SU-DHL-6 (cell line): ENCODE data around the gene SPINK7.

Experiments used
- CTCF ChIP-seq: fragments of 200-600 bp; sonication (generic); IDR thresholded peaks from one replicate; pipeline ENCODE4 v1.5.1; 2017; ENCODE audit warnings: antibody characterized with exemption, mild to moderate bottlenecking, low read length, moderate library complexity; ENCODE audit not compliant: insufficient read depth, poor library complexity, severe bottlenecking
- EZH2phosphoT487 ChIP-seq: fragments of 200-600 bp; sonication (generic), shearing (Covaris generic); conservative IDR thresholded peaks from 2 replicates; pipeline ENCODE4 v1.6.1; 2018; ENCODE audit warnings: mild to moderate bottlenecking, antibody characterized with exemption, low read length, moderate library complexity, mixed read lengths

DNA sequence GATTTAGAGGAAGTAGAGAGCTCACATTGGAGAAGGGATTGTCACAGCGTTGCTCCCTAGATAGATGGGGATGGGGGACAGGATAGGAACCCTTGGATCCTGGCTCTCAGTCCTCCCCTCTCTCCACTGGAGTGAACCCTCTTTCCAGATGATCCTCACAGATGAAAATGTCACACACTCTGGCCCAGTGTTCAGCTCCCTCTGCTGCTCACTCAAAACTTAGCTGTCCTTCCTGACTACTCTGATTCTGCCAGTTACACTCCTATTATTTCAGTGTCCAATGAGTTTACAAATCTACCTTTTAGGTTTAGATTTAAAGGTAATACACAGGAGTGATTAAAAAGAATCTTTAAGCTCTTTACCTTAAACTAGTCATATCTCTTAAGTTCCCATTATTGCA is 5.8 kb upstream of the SPINK7 start:
- TF ChIP-seq CTCF (no peak), EZH2phosphoT487 (no peak)
